Stimulated activated naive CD8-positive, alpha-beta T cell treated with anti-CD3 and anti-CD28 coated beads, Interleukin-15, amount 100 ng/mL, for 72 hours (primary cell): Measurements from ENCODE around the gene ACSM4.
A peak's percentile ranks its signal among the peaks of the same experiment; 100 is the strongest.
"Not testable (repeated sequence)": the region's sequence is repeated elsewhere in the genome, so short reads cannot be mapped to it uniquely, and the experiment has no call there.

Source experiments
- ATAC-seq: fragments of 150-1000 bp; cut with Tn5 transposase; 2 replicates; pipeline ENCODE4 v1.10.0; 2021; ENCODE audit warnings: mild to moderate bottlenecking, moderate library complexity
- DNase-seq, 2 donors: peaks; one replicate each; pipeline ENCODE4 v3.0.0; 2021 to 2022
- H3K27ac Mint-ChIP-seq, 2 donors: one replicate each; pipeline ENCODE4 v1.8.0; 2022; ENCODE audit warnings: mild to moderate bottlenecking in 2 of 2, mixed read lengths in 2 of 2, moderate library complexity in 2 of 2
- H3K27me3 Mint-ChIP-seq: one replicate; pipeline ENCODE4 v1.8.0; 2022; ENCODE audit warnings: mixed read lengths
- H3K4me1 Mint-ChIP-seq: one replicate; pipeline ENCODE4 v1.8.0; 2022; ENCODE audit warnings: mild to moderate bottlenecking, mixed read lengths
- H3K4me3 Mint-ChIP-seq, 2 donors: one replicate each; pipeline ENCODE4 v1.8.0; 2022; ENCODE audit warnings: mild to moderate bottlenecking in 2 of 2, mixed read lengths in 2 of 2, moderate library complexity in 1 of 2
- H3K9me3 Mint-ChIP-seq, 2 donors: one replicate each; pipeline ENCODE4 v1.8.0; 2022; ENCODE audit warnings: mixed read lengths in 2 of 2

ACSM4 gene

GRCh38 chr12:7303772-7304171 is at the start of gene ACSM4:
Gene ACSM4 (plus strand): TSS chr12:7304072. CDS start chr12:7304332, 260 bp downstream.
- ATAC-seq (no peak), DNase-seq (no peak)
- Mint-ChIP-seq H3K4me1 (no peaks in the 10 kb centered on the region), H3K27ac (peak within 1 kb of the TSS in 1 of 2 donors; percentile 13), H3K4me3 (no peak within 1 kb of the TSS), H3K9me3 (no peaks in the 10 kb centered on the region), H3K27me3 (peaks cover 8% of the 10 kb centered on the region)

GRCh38 chr12:7259060-7259459 is 44.8 kb upstream of the ACSM4 start:
- H3K9me3 Mint-ChIP-seq: no peaks in the 10 kb centered on the region
- no peaks in the 10 kb centered on the region for H3K4me1 Mint-ChIP-seq
- no peak for ATAC-seq
- DNase-seq: no peak
- no peak overlapping the region for H3K27ac Mint-ChIP-seq
- H3K27me3 Mint-ChIP-seq: no peaks in the 10 kb centered on the region
- no peak overlapping the region for H3K4me3 Mint-ChIP-seq

GRCh38 chr12:7264538-7264937 is 39.3 kb upstream of the ACSM4 start:
- Mint-ChIP-seq H3K27ac (no peak overlapping the region), H3K27me3 (no peaks in the 10 kb centered on the region), H3K9me3 (no peaks in the 10 kb centered on the region), H3K4me1 (no peaks in the 10 kb centered on the region), H3K4me3 (no peak overlapping the region)
- ATAC-seq (no peak), DNase-seq (no peak)

- Mint-ChIP-seq H3K4me1 (no peaks in the 10 kb centered on the region), H3K4me3 (no peak overlapping the region), H3K27me3 (no peaks in the 10 kb centered on the region), H3K9me3 (no peaks in the 10 kb centered on the region), H3K27ac (no peak overlapping the region)
- ATAC-seq: no peak
- no peak for DNase-seq
These were observed 38.6 kb upstream of the ACSM4 start for GRCh38 chr12:7265251-7265650.

- DNase-seq: no peak
- no peak overlapping the region for H3K4me3 Mint-ChIP-seq
- peaks cover 10% of the 10 kb centered on the region for H3K27me3 Mint-ChIP-seq
- no peaks in the 10 kb centered on the region for H3K4me1 Mint-ChIP-seq
- ATAC-seq: no peak
- no peak overlapping the region for H3K27ac Mint-ChIP-seq
- H3K9me3 Mint-ChIP-seq: no peaks in the 10 kb centered on the region
These were observed 34.6 kb upstream of the ACSM4 start for GRCh38 chr12:7269273-7269672.

GRCh38 chr12:7271893-7272514 is 31.9 kb upstream of the ACSM4 start:
- DNase-seq: no peak
- Mint-ChIP-seq H3K4me1 (no peaks in the 10 kb centered on the region), H3K9me3 (peaks cover 0 to 3% of the 10 kb centered on the region in 2 donors), H3K27ac (no peak overlapping the region), H3K27me3 (peaks cover 10% of the 10 kb centered on the region), H3K4me3 (no peak overlapping the region)
- ATAC-seq: no peak

DNA sequence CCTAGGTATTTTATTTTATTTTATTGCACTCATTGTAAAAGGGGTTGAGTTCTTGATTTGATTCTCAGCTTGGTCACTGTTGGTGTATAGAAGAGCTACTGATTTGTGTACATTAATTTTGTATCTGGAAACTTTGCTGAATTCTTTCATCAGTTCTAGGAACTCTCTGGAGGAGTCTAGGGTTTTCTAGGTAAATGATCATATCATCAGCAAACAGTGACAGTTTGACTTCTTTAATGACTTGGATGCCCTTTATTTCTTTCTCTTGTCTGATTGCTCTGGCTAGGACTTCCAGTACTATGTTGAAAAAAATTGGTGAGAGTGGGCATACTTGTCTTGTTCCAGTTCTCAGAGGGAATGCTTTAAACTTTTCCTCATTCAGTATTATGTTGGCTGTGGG is 28.4 kb upstream of the ACSM4 start:
- not testable (repeated sequence) for H3K4me1 Mint-ChIP-seq, H3K4me3 Mint-ChIP-seq, DNase-seq, H3K9me3 Mint-ChIP-seq, ATAC-seq, H3K27ac Mint-ChIP-seq
- peaks cover 27% of the 10 kb centered on the region for H3K27me3 Mint-ChIP-seq

- ATAC-seq: no peak
- peaks cover 14 to 30% of the 10 kb centered on the region in 2 donors for H3K9me3 Mint-ChIP-seq
- H3K4me3 Mint-ChIP-seq: no peak overlapping the region
- DNase-seq: no peak
- peaks cover 34% of the 10 kb centered on the region for H3K27me3 Mint-ChIP-seq
- H3K4me1 Mint-ChIP-seq: no peaks in the 10 kb centered on the region
- no peak overlapping the region for H3K27ac Mint-ChIP-seq
These were observed 21.0 kb upstream of the ACSM4 start for GRCh38 chr12:7282844-7283243.

DNA sequence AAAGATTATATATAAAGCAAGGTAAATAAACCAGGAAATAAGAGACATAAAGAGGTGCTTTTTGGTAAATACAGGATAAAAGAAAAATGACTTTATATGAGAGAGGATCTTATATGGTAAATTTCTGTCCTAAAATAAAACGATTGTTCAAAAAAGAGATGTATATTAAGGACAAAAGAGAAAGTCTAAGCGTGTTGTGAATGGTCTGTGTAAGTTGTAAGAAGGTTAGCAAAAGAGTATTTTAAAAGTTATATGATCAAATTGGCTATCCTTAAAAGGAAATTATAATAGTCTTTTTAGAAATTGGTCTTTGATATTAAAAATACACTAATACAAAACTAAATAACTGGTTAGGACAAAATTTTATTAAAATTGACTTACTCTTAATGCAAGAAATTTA is 14.1 kb upstream of the ACSM4 start:
- H3K4me3 Mint-ChIP-seq: no peak overlapping the region
- H3K9me3 Mint-ChIP-seq: peaks cover 17 to 34% of the 10 kb centered on the region in 2 donors
- no peaks in the 10 kb centered on the region for H3K4me1 Mint-ChIP-seq
- ATAC-seq (no peak), DNase-seq (no peak)
- H3K27me3 Mint-ChIP-seq: peaks cover 3% of the 10 kb centered on the region
- H3K27ac Mint-ChIP-seq: no peak overlapping the region

DNA sequence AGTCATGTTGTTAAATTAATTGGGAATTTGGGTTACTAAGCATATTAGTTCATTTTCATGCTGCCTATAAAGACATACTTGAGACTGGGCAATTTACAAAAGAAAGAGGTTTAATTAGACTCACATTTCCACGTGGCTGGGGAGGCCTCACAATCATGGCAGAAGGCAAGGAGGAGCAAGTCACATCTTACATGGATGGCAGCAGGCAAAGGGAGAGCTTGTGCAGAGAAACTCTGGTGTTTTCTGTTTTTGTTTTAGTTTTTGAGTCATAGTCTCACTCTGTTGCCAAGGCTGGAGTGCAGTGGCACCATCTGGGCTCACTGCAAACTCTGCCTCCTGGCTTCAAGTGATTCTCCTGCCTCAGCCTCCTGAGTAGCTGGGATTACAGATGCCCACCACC is 13.3 kb upstream of the ACSM4 start:
- H3K4me1 Mint-ChIP-seq, DNase-seq, H3K4me3 Mint-ChIP-seq, ATAC-seq, H3K27ac Mint-ChIP-seq, H3K27me3 Mint-ChIP-seq: not testable (repeated sequence)
- H3K9me3 Mint-ChIP-seq: peaks cover 15 to 27% of the 10 kb centered on the region in 2 donors

- Mint-ChIP-seq H3K27me3 (peaks cover 7% of the 10 kb centered on the region), H3K4me3 (no peak overlapping the region), H3K4me1 (no peaks in the 10 kb centered on the region), H3K27ac (no peak overlapping the region), H3K9me3 (peaks cover 3 to 13% of the 10 kb centered on the region in 2 donors)
- DNase-seq (no peak), ATAC-seq (no peak)
These were observed 11.6 kb upstream of the ACSM4 start for GRCh38 chr12:7292300-7292699.

- peaks cover 3 to 13% of the 10 kb centered on the region in 2 donors for H3K9me3 Mint-ChIP-seq
- no peak for DNase-seq
- ATAC-seq: no peak
- no peak overlapping the region for H3K4me3 Mint-ChIP-seq
- H3K27ac Mint-ChIP-seq: no peak overlapping the region
- H3K27me3 Mint-ChIP-seq: peaks cover 7% of the 10 kb centered on the region
- H3K4me1 Mint-ChIP-seq: no peaks in the 10 kb centered on the region
These were observed 10.2 kb upstream of the ACSM4 start for GRCh38 chr12:7293670-7294069.

DNA sequence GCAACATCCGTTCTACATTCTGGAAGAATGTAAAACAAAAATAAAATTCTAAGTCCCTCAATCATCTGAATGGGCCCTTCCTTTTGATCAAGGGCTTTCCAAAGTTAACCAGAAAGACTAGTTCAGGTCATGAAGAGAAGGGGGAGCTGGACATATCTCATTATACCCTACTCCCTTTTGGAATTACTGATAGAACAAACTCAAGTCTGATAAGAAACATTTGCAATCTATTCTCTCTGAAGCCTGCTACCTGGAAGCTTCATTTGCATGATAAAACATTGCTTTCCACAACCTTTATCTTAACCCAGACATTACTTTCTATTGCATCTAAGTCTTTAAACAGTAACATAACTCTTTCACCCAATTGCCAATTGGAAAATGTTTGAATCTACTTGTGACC is 8.3 kb upstream of the ACSM4 start:
- Mint-ChIP-seq H3K4me3 (no peak overlapping the region), H3K27ac (no peak overlapping the region), H3K4me1 (no peaks in the 10 kb centered on the region), H3K27me3 (peaks cover 15% of the 10 kb centered on the region), H3K9me3 (peaks cover 3 to 9% of the 10 kb centered on the region in 2 donors)
- ATAC-seq (no peak), DNase-seq (no peak)

GRCh38 chr12:7297865-7298264 is 6.0 kb upstream of the ACSM4 start:
- DNase-seq (no peak), ATAC-seq (no peak)
- Mint-ChIP-seq H3K4me1 (no peaks in the 10 kb centered on the region), H3K27me3 (peaks cover 15% of the 10 kb centered on the region), H3K4me3 (no peak overlapping the region), H3K9me3 (no peaks in the 10 kb centered on the region), H3K27ac (no peak overlapping the region)

GRCh38 chr12:7302266-7302986 is 1.4 kb upstream of the ACSM4 start:
- Mint-ChIP-seq H3K27ac (no peak overlapping the region), H3K4me1 (no peaks in the 10 kb centered on the region), H3K4me3 (no peak overlapping the region), H3K9me3 (no peaks in the 10 kb centered on the region), H3K27me3 (peaks cover 8% of the 10 kb centered on the region)
- DNase-seq: no peak
- no peak for ATAC-seq

DNA sequence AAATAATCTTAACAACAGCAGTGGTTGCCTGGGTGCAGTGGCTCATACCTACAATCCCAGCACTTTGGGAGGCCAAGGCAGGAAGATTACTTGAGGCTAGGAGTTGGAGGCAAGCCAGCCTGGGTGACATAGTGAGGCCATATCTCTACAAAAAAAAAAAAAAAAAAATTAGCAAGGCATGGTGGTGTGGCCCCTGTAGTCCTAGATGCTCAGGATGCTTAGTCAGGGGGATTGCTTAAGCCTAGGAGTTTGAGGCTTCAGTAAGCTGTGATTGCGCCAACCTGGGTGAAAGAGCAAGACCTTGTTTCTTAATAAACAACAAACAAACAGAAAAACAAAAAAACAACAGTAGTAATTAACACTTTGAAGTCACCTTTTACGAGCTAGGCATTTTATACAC is 642 bp upstream of the ACSM4 start:
- Mint-ChIP-seq H3K4me1 (no peaks in the 10 kb centered on the region), H3K27ac (peak overlapping the region in 1 of 2 donors; percentile 13), H3K9me3 (no peaks in the 10 kb centered on the region), H3K27me3 (peaks cover 8% of the 10 kb centered on the region), H3K4me3 (no peak overlapping the region)
- no peak for DNase-seq
- ATAC-seq: no peak

- Mint-ChIP-seq H3K27ac (no peak overlapping the region), H3K9me3 (no peaks in the 10 kb centered on the region), H3K4me3 (no peak overlapping the region), H3K4me1 (no peaks in the 10 kb centered on the region), H3K27me3 (peaks cover 5% of the 10 kb centered on the region)
- DNase-seq (no peak), ATAC-seq (no peak)
These were observed 584 bp downstream of the ACSM4 start for GRCh38 chr12:7304456-7304855.
